Breast epithelium (tissue), 3 donors: ENCODE results near the gene NADSYN1.

ENCODE experiments used
- CTCF ChIP-seq, 3 donors: fragments of 450-650 bp; IDR thresholded peaks; one replicate each; pipeline ENCODE4 v1.5.1; 2016 to 2017; ENCODE audit warnings: antibody characterized with exemption in 3 of 3, mild to moderate bottlenecking in 3 of 3, moderate library complexity in 3 of 3
- POLR2A ChIP-seq: fragments of 450-650 bp; IDR thresholded peaks from one replicate; pipeline ENCODE4 v1.6.1; 2016; ENCODE audit warnings: antibody characterized with exemption, mild to moderate bottlenecking, moderate library complexity
- POLR2AphosphoS5 ChIP-seq, 3 donors: sonication (generic); formaldehyde crosslinking; IDR thresholded peaks; one replicate each; pipeline ENCODE4 v1.6.1; 2017; ENCODE audit warnings: antibody characterized with exemption in 3 of 3

GRCh38 chr11:71456294-71456693 is 3.3 kb downstream of the NADSYN1 start:
- TF ChIP-seq POLR2A, result no peak
- no peak for TF ChIP-seq CTCF (IDR thresholded peaks at IDR 0.05)
- no peak for TF ChIP-seq POLR2AphosphoS5 (IDR thresholded peaks at IDR 0.05)
